ENCODE measurements around the gene CCDC8.
"Not testable (repeated sequence)": the region's sequence is repeated elsewhere in the genome, so short reads cannot be mapped to it uniquely, and the experiment has no call there.

CCDC8 gene

DNA sequence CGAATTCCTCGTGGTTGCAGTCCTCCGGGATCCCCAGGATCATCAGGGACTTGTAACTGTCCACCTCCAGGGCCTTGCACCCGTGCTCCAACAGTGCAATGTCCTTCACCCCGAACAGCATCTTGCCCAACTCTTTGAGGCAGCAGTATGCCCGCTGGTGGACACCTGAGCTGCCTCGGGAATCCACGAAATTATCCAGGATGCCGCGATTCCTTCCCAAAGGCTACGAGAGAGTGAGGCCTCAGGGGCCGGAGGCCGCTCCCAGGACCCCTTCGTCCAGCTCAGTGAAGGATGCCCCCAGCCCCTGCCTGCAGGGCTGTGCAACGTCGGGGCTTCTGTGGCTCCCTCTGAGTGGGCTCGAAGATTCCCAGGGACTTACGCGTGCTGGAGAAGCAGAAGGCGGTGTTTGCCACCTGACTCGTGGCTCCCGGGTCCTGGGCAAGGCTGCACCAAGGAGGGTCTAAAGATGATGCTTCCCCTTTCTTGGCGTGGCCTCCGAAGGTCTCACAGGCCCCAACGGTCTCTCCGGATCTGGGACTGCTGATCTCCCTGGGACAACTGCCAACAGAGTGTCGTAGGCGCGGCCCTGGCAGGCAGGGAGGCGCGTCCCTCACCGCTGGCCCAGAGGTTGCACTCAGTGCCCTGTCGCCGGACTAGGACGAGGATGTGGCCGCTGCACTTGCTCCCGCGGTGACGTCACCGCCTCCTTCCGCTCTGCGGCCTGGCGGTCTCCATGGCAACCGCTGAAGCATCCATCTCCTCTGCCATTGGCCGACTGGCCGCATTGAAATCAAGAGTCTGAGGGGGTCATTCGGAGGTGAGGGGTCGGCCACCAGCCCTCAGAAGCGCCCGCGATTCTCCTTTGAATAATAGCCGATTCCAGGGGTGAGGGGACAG lies 15.1 kb upstream of the CCDC8 start, which contains the start of gene PNMA8C:
PNMA8C (minus strand) TSS at position 698 of the 897 bp plus-strand sequence; CDS start at position 121, 577 bp downstream.
- DNase-seq (ENCODE audit: low read depth in 2 of 2) = peak; percentile 42 to 45

DNA sequence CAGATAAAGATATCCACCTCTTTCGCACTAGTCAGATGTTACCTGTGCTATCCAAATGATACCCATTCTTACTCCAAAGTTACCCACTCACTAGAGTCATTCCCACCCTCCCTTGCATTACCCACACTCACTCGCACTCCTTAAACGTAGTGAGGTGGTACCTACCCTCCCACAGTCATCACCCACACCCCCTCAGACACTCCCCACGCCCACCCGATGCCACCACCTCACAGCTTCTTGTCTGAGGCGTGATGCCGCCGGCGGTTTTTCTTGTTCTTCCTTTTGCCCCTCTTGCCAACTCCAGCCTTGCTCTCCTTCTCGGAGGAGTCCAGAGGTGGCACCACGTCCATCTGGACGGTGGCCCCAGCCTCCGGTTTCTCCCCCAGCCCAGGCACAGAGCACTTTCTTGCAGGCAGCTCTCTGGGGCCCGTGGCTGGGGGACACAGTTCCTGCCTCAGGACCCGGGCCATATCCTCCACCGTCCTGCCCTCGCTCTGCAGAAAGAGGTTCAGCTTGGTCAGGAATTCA lies 14.2 kb upstream of the CCDC8 start:
- no peak for DNase-seq (ENCODE audit: low read depth in 2 of 2)

DNA sequence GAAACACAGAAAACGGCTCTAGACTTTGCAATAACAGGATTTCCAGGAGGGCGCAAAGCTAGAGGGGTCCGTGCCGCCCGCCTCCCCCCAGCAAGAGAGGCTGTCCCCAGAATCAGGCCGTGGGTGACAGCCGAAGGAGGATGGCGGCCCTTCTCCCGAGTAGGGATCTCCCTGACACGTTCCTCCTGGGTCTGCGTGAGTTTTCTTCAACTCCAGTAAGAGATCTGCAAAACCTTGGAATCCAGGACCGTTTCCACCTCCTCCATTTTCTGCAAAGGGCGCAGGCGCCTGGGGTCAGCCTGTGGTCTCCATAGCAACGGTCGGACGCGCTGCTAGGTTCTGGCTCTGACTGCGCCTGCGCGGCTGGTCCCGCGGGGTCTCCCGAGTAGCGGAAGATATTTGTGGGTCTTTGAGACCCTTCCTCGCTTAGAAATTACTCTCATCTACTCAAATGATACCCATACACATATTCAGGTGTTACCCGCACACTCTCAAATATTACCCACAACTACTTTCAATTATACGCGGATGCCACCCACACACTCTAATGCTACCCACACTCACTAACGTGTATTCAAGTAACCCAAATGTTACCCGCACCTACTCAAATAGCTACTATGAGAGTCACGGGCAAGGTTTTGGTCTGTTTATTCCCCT lies 13.3 kb upstream of the CCDC8 start:
- peak in 1 of 2 donors; percentile 43 for DNase-seq (ENCODE audit: low read depth in 2 of 2)

DNA sequence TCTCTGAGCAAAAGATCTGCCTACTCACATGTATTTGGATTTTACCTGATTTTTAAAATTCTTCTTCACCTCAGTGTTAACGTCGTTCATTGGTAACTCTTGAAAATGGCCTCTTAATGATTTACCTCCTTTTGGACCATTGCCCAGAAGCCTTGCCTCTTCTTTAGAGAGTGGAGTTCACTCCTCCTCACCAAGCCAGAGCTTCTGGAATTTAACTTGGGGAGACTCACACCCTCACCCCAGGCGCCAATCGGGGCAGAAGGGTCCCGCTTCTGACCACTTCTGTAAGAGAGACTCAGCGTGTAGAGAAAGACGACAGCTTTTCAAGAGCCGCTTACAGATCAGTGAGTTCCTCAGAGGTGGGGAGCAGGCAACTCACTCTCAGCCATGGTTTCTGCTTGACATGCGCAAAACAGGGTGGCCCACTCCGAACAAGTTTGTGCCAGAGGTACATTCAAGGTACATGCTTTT lies 12.7 kb upstream of the CCDC8 start:
- DNase-seq (ENCODE audit: low read depth in 2 of 2) = no peak

GRCh38 chr19:46423188-46423587 lies 9.8 kb upstream of the CCDC8 start:
- DNase-seq (ENCODE audit: low read depth in 2 of 2) = no peak

DNA sequence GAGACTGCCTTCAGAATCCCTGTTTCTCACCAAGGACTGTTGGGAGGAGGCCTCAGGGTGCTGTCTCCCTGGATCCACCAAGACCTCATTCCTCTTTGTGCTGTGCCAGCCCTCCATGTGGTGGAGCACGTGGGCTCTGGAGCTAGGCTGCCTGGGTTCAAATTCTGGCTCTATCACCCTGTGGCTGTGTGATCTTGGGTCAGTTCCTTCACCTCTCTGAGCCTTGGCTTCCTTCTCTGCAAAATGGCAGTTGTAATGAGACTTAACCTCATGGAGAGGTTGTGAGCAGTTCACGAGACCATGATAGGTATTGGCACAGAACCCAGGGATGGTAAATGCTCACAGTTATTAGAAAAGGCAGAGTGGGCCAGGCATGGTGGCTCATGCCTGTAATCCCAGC lies 9.0 kb upstream of the CCDC8 start:
- no peak for DNase-seq (ENCODE audit: low read depth in 2 of 2)

- DNase-seq (ENCODE audit: low read depth in 2 of 2) = no peak
Measured at GRCh38 chr19:46420056-46420455, 6.7 kb upstream of the CCDC8 start.

GRCh38 chr19:46415804-46416709 lies 2.7 kb upstream of the CCDC8 start:
- not testable (repeated sequence) for DNase-seq (ENCODE audit: low read depth in 2 of 2)

DNA sequence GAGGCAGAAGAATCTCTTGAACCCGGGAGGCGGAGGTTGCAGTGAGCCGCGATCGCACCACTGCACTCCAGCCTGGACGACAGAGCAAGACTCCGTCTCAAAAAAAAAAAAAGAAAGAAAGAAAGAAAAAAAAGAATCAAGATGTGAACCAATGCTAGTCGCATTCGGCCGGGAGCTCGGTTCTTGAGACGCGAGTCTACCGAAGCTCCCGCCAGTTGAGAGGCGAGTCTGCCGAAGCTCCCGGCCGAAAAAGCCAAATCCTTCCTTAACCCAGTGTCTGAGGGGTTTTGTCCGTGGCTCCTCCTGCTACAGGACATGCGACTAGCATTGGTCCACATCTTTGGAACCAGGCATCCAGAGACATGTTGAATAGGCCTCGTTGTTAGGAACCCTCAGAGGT lies 1.5 kb upstream of the CCDC8 start:
- not testable (repeated sequence) for DNase-seq (ENCODE audit: low read depth in 2 of 2)

GRCh38 chr19:46412650-46413261 lies 608 bp downstream of the CCDC8 start:
- DNase-seq (ENCODE audit: low read depth in 2 of 2) = no peak

DNA sequence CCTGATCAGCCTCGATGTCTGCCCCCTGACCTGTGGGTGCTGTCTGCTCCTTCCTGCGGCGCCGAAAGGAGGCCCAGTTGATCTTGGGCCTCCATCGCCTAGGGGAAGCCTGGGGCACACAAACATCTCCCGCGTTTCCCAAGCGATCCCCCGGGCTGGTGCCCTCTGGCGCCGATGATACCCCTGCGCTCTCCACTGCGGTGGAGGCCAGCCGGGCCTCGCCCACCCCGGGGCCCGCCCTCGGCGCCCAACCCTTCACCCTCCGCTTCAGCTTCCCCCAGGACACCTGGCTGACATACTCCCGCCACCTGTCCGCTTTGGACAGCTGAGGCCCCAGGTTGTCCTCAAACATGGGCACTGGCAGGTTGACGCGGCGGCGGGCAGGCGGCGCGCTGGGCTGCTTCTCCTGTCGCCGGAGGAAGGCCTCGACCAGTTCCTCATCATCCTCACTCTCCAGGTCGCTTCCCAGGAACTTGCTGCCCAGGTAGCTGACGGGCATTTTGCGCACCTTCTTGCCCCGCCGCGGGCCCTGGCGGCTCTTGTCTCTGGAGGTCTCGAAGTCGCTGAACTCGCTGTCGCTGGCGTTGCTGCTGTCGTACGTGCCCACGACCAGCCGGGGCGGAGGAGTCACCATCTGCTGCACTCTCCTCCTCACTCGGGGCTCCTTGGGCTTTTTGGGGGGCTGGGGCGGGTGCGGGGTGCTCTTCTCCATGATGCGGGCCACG lies 1.3 kb downstream of the CCDC8 start:
- no peak for DNase-seq (ENCODE audit: low read depth in 2 of 2)

GRCh38 chr19:46411088-46411924 lies 2.1 kb downstream of the CCDC8 start:
- no peak for DNase-seq (ENCODE audit: low read depth in 2 of 2)

DNA sequence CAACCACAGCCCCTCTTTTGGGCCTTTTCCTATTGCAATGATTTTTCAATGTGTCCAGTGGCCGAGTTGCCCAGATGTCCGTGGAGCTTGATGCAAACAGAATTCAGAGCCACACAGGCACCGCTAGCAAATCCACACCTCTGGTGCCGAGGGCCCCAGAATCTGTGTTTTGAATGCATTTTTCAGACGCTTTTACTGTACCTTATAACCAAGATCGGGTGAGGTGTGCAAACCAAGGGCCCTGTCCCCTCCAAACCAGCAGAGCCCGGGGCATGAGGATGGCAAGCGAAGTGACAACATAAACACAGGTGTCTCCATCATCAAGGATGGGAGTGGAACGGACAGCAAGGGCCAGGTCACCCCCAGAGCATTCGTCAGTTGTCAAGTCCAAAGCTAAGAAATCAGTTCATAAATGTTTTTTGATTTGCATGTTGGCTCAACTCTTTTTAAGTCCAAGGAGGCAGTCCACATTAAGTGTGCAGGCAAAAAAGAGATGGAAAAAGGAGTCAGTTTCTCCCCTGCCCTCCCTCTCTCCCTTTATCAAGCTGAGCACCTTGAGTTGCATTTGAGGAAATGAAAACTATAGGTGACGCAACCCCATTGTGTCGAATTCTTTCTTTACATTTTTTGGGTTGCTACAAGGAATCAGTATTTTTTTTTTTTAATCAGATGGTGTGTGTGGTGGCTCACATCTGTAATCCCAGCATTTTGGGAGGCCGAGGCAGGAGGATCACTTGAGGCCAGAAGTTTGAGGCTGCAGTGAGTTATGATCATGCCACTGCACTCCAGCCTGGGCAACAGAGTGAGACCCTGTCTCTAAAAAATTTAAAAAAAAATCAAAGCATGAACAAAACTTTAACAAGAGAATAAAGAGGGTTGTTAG lies 2.9 kb downstream of the CCDC8 start:
- DNase-seq (ENCODE audit: low read depth in 2 of 2) = no peak

DNA sequence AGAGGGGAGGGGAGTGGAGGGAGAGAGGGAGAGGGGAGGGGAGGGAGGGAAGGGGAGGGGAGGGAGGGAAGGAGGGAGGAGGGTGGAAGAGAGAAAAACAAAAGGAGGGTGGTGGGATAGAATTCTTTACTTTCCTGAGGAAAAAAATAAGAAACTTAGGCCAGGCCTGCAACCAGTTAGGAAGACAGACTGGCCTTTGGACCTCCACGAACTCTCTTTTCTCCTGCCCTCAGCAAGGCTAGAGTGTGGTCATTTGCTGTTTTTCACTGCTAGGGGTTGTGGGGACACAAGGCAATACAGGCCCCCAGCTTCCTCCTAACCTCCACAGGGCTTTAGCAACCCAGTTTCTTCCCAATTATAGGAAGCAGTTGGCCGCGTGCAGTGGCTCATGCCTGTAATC lies 4.2 kb downstream of the CCDC8 start:
- no peak for DNase-seq (ENCODE audit: low read depth in 2 of 2)

DNA sequence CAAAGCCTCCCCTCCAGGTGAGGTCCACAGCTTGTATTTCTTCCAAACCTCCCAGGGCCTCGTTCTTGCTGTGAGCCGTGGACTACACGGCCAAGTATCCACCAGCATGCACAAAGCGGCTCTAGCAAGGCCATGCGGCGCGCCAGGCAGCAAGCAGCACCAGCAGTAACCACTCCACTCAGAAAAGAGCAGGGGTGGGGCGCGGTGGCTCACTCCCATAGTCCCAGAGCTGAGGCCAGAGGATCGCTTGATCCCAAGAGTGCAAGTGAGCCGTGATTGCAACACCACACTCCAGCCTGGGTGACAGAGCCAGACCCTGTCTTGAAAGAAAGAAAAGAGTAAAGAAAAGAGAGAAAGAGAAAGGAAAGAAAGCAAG lies 4.7 kb downstream of the CCDC8 start:
- no peak for DNase-seq (ENCODE audit: low read depth in 2 of 2)

GRCh38 chr19:46407856-46408663 lies 5.3 kb downstream of the CCDC8 start:
- no peak for DNase-seq (ENCODE audit: low read depth in 2 of 2)

DNA sequence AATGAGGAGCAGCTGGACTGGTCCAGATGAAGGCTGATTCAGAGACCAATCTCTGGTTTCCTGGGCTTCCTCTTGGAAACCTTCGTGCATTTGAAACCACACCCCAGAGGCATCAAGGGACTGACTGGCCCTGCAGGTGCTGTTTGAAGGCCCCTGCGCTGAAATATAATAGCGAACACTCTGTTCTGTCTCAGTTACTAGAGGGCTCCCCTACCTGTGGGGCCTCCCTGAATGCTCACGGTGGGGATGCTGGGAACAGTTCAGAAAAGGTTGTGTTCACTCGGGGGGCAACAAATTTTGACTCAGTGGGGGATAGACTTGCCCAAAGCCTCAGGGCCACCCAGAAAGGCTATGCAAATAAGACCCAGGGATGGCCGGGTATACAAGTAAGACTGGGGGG lies 6.4 kb downstream of the CCDC8 start:
- no peak for DNase-seq (ENCODE audit: low read depth in 2 of 2)

All from stimulated activated CD4-positive, alpha-beta T cell treated with anti-CD3 and anti-CD28 coated beads, Interleukin-4, amount 100 ng/mL, for 48 hours (primary cell).